GM19372 (cell line): ENCODE measurements around the gene RAMP3.
"Not testable (repeated sequence)": the region's sequence is repeated elsewhere in the genome, so short reads cannot be mapped to it uniquely, and the experiment has no call there.

Experiments used
- ATAC-seq: cut with Tn5 transposase; IDR thresholded peaks from one replicate; pipeline ENCODE4 v1.9.1; 2021; ENCODE audit warnings: mild to moderate bottlenecking, low read depth, moderate library complexity; ENCODE audit not compliant: unreplicated experiment

Gene RAMP3

DNA sequence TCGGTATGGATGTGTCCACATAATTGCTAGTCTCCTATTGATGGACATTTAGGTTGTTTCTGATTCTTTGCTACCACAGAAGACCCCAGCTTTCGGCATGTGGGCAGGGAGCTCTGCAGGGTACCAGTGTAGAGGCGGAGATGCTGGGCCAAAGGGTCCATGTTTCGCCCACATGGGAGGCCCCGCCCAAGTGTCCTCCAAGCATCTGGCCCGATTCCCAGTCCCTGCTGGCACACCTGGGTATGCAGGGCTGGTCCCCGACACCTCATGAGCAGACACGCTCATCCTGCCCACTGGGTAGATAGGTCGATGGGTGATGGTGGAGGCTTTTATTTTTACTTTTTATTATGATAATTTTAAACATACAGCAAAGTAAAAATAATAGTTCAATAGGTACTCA lies 26.7 kb upstream of the RAMP3 start:
- no peak for ATAC-seq

DNA sequence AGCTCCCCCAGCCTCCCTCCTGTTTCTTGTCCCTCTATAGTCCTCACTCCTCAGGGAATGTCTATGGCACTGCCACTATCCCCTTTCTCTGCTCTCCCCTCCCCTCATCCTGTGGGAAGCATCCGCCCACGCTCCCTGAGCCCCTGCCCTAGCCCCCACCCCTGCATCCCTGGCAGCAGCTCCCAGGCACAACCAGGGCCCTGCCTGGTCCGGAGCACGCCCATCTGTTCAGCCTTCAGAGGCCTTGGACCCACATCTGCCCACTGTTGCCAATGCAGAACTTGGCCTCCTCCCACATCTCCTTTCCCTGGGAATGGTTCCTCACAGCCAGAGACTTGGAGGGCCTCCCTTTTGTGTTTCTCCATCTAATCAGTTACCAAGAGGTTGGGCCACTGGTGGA lies 25.7 kb upstream of the RAMP3 start:
- no peak for ATAC-seq

DNA sequence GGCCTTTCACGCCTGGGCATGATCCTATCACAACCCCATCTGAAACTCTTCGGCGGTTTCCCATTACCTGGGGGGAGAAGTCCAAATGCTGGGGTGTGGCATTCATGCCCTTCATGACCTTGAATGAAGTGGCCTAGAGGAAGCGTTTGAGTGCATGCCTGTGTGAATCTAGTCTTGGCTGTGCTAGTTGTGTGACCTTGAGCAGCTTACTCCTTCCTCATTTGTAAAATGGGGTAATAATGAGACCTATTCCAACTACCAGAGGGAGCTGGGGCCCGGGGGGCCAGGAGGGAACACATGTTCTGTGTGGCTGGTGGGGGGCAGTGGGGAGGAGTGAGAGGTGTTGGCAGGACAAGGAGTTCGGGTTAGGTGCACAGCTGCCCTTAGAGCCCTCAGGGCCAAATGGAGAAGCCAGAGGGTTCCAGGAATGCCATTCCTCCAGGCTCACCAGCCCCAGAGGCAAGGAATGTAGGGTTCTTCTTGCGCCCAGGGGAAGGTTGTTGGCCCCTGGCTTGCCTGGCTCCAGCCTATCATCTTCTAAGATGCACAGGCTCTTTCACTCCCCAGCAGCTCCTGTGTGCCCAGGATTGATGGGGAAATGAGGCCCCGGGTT lies 24.8 kb upstream of the RAMP3 start:
- ATAC-seq: no peak

DNA sequence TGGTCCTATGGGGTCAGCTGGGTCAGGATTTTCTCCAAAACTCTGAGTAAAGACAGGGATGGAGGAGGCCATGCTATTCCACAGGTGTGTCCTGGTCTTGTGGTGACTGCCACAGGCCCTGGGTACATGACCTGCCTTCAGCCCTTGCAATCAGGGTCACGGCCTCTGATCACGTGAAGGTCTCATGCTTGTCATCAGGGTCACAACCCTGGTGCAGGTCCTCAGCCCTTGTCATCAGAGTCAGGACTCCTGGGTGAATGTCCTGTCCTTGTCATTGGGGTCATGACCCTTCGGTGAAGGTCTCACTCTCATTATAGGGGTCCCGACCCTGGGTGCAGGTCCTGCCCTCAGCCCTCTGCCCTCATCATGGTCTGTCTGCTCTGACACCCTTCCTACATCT lies 24.2 kb upstream of the RAMP3 start:
- no peak for ATAC-seq

DNA sequence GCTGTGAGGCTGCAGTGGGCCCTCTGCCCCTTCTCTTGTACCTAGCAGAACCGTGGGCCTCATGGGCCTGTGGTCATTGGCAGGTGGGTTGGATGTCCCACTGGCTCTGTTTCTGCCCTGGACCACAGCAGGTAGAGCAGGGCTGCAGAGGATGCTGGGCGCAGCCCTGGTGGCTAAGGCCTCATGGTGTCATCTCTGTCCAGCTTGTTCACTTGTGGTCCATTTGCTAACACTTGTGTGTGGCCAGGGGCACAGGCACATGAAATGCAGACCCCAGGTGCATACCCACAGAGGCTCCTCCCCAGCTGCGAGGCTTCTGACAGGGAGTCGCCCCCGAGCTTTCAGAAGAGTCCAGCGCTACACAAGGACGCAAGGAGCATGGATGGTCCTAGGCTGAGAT lies 23.7 kb upstream of the RAMP3 start:
- ATAC-seq: no peak

- no peak for ATAC-seq
These were observed 21.2 kb upstream of the RAMP3 start for GRCh38 chr7:45136106-45137060.

GRCh38 chr7:45138433-45139267 lies 18.9 kb upstream of the RAMP3 start:
- ATAC-seq: no peak

DNA sequence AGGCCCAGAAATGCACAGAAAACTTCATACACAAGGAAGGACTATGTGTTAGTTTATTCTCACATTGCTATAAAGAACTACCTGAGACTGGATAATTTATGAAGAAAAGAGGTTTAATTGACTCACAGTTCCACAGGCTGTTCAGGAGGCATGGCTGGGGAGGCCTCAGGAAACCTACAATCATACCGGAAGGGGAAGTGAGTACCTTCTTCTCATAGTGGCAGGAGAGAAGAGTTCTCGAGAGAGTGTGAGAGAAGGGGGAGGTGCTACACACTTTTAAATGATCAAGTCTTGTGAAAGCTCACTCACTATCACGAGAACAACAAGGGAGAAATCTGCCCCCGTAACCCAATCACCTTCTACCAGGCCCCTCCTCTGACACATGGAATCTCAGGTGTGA lies 16.8 kb upstream of the RAMP3 start:
- no peak for ATAC-seq

GRCh38 chr7:45143616-45144015 lies 14.0 kb upstream of the RAMP3 start:
- no peak for ATAC-seq

DNA sequence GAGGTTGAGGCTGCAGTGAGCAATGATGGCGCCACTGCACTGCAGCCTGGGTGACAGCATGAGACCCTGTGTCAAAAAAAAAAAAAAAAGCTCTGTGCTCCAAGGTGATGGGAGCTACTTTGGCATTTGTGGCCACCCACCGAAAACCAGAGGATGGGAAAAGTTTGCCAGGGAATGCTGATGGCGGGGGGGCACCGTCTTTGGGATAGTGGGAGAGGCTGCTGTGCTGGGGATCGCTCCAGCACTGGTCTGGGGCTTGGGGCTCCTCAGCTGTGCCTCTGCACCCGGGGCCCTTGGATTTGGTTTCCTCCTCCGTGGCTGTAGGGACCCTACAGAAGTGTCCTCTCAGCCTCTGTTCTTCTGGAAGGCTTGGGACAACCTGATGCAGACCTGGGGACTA lies 11.7 kb upstream of the RAMP3 start:
- no peak for ATAC-seq

- ATAC-seq: no peak
These were observed 10.8 kb upstream of the RAMP3 start for GRCh38 chr7:45146531-45147379.

DNA sequence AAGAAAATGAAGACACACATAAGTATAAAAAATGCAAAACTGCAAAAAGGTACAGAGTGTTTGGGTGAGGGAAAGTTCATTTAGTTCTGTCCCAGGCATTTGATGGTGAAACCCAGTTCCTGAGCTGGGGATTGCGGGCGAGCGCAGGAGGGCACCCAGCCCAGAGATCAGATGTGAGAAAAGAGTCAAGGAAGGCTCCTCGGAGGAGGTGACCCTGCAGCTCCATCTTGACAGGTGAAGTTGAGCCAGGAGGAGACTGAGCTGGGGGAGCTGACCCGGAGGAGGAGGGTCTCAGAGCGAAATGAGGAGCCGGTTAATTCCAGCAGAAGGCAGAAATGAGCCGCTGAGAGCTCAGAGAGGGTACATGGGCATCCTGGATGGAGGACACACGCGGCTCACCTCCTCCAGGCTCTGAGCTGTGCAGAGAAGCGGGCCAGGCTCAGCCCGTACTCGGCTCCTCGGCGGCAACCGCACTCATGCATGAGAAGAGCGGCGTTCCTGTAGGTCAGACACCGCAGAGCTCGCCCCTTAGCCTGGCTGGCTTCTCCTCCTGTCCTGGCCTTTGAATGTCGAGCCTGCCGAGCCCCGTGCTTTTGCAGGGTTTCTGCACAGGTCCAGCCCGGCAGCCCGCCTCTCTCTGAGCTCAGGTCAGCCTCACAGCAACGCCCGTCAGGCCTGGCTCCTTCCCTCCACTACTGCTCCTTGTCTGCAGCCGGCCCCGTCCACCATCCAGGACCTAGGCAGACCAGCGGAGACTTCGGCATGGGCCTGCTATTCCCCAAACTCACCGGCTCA lies 9.5 kb upstream of the RAMP3 start:
- ATAC-seq: no peak

- no peak for ATAC-seq
These were observed 9.0 kb upstream of the RAMP3 start for GRCh38 chr7:45148653-45148973.

- ATAC-seq: no peak
These were observed 8.0 kb upstream of the RAMP3 start for GRCh38 chr7:45149606-45150005.

DNA sequence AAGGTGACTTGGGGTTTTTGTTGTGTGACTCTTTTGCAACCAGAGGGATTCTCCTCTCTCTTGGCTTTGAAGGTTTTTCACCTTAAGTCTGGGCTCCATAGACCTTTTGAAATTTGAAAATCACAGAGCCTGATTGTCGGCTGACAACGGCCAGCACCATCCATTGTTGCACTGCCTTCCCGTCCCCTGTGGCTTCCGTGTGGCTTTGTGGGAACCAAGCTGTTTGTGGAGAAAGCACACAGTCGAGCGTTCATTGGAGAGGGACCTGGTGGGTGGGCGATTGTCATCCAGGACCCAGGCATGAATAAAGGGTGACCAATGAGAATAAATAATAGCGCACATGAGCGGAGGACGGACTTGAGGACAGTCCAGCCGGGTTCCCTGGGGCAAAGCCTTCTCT lies 7.4 kb upstream of the RAMP3 start:
- ATAC-seq: no peak

GRCh38 chr7:45151131-45151684 lies 6.4 kb upstream of the RAMP3 start:
- no peak for ATAC-seq

- ATAC-seq: no peak
These were observed 5.6 kb upstream of the RAMP3 start for GRCh38 chr7:45151967-45152366.

DNA sequence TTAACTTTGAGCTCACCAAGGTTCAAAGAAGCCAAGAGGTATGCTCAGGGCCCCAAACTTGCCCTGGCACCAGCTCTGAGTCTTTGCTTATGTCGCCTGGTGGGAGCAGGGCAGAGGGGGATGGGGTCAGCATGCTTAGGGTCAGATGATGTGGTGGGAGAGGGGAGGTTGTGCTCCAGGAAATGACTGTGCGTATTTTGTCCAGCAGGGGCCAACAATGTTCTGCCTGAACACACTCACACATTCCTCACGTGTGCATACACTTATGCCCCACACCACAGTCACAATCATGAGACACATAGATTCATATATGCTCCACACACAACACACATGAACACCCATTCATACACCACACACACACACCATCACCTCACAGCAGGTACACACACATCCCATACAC lies 4.4 kb upstream of the RAMP3 start:
- ATAC-seq: no peak

GRCh38 chr7:45153861-45154260 lies 3.7 kb upstream of the RAMP3 start:
- not testable (repeated sequence) for ATAC-seq
